ENCODE data around the gene CXCL14. TPM values are rescaled to one million over a fixed set of nuclear protein-coding genes. Genes with fewer than 3 reads are reported as not detected.

The CXCL14 gene
- total RNA-seq, 2 experiments from 2014 or later, result not detected

DNA sequence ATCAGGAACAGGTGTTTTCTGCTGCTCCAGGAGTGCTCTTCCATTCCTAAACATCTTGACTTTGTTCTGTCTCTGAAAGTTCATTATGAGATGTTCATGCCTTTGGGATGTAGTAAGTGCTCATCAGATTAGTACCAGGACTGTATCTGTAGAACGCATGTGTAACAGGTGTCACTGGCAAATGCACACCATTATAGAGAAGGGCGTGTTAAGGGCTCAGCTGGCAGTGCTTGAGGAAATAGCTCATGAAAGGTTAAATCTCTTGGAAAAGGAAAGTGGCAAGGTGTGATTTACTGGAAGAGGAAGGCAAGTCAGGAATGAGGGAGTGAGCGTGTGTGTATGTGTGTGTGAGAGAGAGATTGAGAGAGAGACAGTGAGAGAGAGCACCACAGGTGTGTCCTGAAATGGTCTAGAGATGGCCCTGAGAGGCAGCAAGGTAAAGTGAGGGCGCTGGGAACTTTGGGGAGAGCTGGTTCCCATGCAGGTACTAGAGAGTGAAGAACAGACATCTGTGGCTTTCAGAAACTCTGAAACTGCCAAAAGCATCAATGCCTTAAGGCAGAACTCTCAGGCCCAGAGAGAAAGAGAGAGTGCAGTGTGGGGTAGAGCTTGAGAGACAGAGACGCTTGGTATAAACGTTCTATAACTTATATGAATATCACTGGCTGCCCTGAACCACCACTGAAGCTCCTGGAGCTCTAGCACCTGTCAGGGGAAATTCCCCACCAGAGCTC, 13.7 kb upstream of the CXCL14 start:
- POLR2A ChIA-PET, result no interaction called here
- Mint-ChIP-seq H3K27ac (no peak overlapping the region), H3K4me1 (no peaks in the 10 kb centered on the region), H3K9me3 (no peaks in the 10 kb centered on the region), H3K36me3 (ENCODE audit: low read depth) (no peaks in the 10 kb centered on the region), H3K4me3 (no peak overlapping the region), H3K27me3 (peaks cover 3% of the 10 kb centered on the region)
- no peak for DNase-seq
- CTCF ChIA-PET, result no interaction called here

DNA sequence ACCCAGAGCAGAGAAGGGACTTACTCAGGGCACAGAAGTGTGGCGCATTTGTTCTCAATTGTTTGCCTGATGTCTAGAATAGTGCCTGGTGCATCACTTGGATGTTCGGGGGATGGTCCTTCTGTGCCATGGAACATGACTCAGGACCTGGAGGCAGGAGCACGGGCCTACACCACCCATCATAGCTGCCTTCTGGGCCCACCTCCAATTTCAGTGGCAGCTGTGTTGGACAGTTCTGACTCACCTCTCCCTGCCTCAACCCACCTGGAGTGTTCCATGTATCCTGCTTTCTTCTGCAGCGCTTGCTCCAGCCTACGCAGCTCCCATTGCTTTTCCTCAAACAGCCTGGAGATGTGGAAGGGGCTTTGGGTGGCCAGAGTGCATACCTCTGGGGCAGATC, 12.5 kb upstream of the CXCL14 start:
- no peak for DNase-seq
- H3K36me3 Mint-ChIP-seq (ENCODE audit: low read depth), result no peaks in the 10 kb centered on the region
- ChIA-PET CTCF (no interaction called here), POLR2A (no interaction called here)
- H3K4me1 Mint-ChIP-seq, result no peaks in the 10 kb centered on the region
- H3K27ac Mint-ChIP-seq, result no peak overlapping the region
- H3K27me3 Mint-ChIP-seq, result peaks cover 3% of the 10 kb centered on the region
- H3K4me3 Mint-ChIP-seq, result no peak overlapping the region
- no peaks in the 10 kb centered on the region for H3K9me3 Mint-ChIP-seq

DNA sequence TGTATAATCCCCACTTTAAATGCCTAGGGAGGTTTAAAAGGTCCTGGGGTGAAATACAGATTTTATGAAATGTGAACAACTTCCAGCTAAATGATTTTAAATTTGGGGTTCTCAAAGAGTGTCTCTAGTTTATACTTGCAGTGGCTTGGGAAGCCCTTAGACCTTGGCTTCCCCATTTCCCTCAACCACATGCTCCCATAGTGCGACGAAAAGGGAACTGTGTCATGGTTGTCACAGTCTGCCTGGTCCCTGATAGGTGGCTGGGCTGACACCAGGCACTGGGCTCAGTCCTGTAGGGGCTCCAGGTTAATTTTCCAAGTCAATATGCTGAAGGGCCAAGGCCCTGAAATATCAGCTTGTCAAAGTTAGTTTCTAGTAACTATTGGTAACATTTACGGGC, 10.4 kb upstream of the CXCL14 start:
- H3K27ac Mint-ChIP-seq, result no peak overlapping the region
- peaks cover 5% of the 10 kb centered on the region for H3K27me3 Mint-ChIP-seq
- no peak for DNase-seq
- no peaks in the 10 kb centered on the region for H3K9me3 Mint-ChIP-seq
- no peaks in the 10 kb centered on the region for H3K4me1 Mint-ChIP-seq
- ChIA-PET CTCF (no interaction called here), POLR2A (no interaction called here)
- H3K4me3 Mint-ChIP-seq, result no peak overlapping the region
- H3K36me3 Mint-ChIP-seq (ENCODE audit: low read depth), result no peaks in the 10 kb centered on the region

DNA sequence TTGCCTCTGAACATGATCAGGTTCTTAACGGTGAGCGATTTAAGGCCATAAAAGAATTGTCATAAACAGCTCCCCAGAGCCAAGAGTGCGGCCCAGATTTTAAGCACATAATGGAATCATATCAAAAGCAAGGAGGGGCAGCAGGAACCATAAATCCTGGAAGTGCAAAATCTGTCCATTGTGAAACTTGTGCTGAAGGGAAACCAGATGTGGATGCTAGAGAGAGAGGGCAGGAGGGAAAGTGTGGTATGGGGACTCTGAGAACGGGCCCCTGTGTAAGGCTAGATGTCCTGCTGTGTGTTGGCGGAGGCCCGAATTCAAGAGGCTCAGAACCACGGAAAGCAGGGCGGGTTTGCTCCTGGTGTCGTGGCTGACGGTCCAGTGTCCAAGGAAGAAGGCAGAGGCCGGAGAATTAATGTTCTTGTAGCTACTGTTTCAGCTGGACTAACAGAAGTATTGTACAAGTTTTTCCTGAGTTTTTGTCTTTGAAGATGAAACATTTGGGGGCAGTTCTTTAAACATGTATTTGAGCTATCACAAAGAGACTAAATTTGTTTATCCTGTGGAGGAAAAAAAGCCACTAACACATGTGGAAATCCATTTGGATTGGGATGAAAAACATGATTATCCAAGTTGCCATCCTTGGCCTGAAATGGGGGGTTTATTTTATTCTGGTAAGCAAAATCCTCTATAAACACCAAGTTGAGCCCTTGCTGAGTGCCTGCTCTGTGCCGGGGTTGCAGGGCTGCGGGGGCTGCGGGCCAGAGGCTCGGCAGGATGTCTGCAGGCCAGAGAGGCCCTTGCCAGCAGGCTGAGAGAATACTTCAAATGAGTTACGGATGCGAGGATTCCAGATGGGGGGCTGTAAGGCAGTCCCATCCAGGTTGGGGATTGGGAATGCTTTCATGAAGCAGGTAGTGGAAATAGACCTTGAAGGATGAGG, 9.2 kb upstream of the CXCL14 start:
- Mint-ChIP-seq H3K27me3 (peaks cover 4% of the 10 kb centered on the region), H3K9me3 (no peaks in the 10 kb centered on the region), H3K27ac (no peak overlapping the region), H3K36me3 (ENCODE audit: low read depth) (no peaks in the 10 kb centered on the region), H3K4me1 (no peaks in the 10 kb centered on the region), H3K4me3 (no peak overlapping the region)
- ChIA-PET CTCF (interaction anchor here (1.0 kb wide), 1 partner anchor 22 kb away, joined by 4 read pairs; no protein-coding TSS in a partner anchor), POLR2A (no interaction called here)
- DNase-seq, result no peak

DNA sequence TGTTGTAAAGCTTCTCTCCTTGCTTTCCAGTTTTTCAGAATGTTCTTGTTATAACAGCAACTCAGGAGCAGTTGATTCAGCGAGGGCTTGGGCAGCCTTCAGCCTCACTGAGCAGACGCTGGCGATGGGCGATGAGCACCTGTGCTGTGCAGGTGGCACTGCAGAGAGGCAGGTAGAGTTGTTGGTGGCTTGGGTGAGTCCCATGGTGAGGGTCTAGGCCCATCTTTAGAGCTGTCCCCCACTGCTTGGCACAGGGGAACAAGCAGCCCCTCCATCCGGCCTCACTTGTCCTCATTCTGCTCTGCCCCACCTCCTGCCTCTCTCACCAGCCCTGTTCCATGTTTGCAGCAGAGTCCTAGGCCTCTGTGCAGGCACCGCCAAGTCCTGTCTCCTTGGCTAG, 6.1 kb upstream of the CXCL14 start:
- Mint-ChIP-seq H3K9me3 (no peaks in the 10 kb centered on the region), H3K27me3 (peaks cover 12% of the 10 kb centered on the region), H3K4me1 (no peaks in the 10 kb centered on the region), H3K27ac (no peak overlapping the region), H3K36me3 (ENCODE audit: low read depth) (no peaks in the 10 kb centered on the region), H3K4me3 (no peak overlapping the region)
- DNase-seq, result no peak
- CTCF ChIA-PET, result no interaction called here
- POLR2A ChIA-PET, result no interaction called here

DNA sequence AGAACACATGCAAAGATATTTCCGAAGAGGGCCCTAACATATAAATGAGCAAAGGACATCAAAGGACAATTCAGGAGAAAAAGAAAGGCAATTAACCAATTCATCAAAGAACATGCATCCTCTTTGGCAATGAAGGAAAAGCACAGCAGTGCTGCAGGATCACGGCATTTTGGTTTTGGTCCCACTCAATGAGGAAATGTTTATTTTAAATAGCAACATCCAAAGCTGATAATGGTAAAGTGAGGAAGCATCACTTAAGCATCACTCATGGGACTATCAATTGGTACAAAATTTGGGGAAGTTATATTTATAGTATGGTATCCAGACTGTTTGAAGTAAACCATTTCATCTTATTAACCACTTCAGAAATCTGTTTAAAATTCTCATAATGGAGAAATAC, 5.5 kb upstream of the CXCL14 start:
- POLR2A ChIA-PET, result no interaction called here
- CTCF ChIA-PET, result interaction anchor here (1.2 kb wide), 1 partner anchor 23 kb away, joined by 3 read pairs; no protein-coding TSS in a partner anchor
- H3K27me3 Mint-ChIP-seq, result peaks cover 18% of the 10 kb centered on the region
- DNase-seq, result no peak
- H3K9me3 Mint-ChIP-seq, result no peaks in the 10 kb centered on the region
- H3K4me1 Mint-ChIP-seq, result no peaks in the 10 kb centered on the region
- no peak overlapping the region for H3K4me3 Mint-ChIP-seq
- H3K27ac Mint-ChIP-seq, result no peak overlapping the region
- H3K36me3 Mint-ChIP-seq (ENCODE audit: low read depth), result no peaks in the 10 kb centered on the region

DNA sequence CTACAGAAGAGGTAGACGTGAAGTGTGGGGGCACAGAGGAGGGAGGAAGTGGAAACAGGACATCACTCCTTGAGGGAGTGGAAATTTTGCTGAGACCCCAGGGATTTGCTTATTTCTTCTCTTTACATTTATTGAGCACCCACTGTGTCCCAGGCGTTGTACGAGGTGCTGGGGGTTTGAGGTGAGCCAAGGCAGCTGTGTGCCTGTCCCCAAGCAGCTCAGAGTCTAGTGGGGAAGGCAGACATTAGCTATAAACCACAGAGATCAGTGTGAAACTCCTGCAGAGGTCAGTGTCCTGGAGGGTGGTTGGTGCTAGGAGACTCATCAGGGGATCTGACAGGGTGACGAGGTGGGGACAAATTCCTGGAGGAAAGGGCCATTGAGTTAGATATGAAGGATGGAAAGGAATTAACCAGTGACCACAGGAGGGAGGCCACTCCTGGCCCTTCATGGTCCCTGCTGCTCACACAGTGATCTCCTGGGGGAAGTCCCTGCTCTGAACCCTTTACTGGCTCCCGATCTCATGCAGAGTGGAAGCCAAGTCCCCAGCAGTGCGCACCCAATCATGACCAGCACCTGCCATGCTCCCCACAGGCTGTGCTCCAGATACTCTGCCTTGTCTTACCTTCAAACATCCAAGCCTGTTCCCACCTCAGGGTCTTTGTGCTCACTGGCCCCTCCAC, 3.4 kb upstream of the CXCL14 start:
- no peaks in the 10 kb centered on the region for H3K36me3 Mint-ChIP-seq (ENCODE audit: low read depth)
- no peak overlapping the region for H3K27ac Mint-ChIP-seq
- peaks cover 2% of the 10 kb centered on the region for H3K4me1 Mint-ChIP-seq
- no peak overlapping the region for H3K4me3 Mint-ChIP-seq
- ChIA-PET CTCF (interaction anchor here (5.8 kb wide), 1 partner anchor 16 kb away, joined by 28 read pairs; no protein-coding TSS in a partner anchor), POLR2A (no interaction called here)
- DNase-seq, result no peak
- no peaks in the 10 kb centered on the region for H3K9me3 Mint-ChIP-seq
- peaks cover 36% of the 10 kb centered on the region for H3K27me3 Mint-ChIP-seq

DNA sequence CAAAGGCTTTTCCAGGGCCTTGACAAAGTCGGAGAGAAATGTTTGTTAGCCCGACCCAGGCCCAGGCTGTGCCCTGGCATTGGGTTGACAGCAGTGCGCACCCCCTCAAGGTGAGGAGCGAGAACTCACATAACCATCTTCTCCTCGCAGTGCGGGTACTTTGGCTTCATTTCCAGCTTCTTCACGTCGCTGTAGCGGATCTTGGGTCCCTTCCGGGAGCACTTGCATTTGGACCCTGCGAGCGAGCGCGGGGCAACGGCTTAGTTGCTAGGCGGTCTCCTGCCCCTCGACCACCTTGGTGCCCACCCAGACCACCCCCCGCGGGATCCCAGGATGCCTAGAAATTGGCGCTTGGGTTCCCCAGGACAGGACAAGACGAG, 496 bp downstream of the CXCL14 start:
- Mint-ChIP-seq H3K27ac (no peak overlapping the region), H3K27me3 (peaks cover 42% of the 10 kb centered on the region), H3K4me1 (peaks cover 2% of the 10 kb centered on the region), H3K9me3 (no peaks in the 10 kb centered on the region), H3K36me3 (ENCODE audit: low read depth) (no peaks in the 10 kb centered on the region), H3K4me3 (no peak overlapping the region)
- ChIA-PET POLR2A (no interaction called here), CTCF (interaction anchor here (5.8 kb wide), 1 partner anchor 12 kb away, joined by 28 read pairs; no protein-coding TSS in a partner anchor)
- no peak for DNase-seq

DNA sequence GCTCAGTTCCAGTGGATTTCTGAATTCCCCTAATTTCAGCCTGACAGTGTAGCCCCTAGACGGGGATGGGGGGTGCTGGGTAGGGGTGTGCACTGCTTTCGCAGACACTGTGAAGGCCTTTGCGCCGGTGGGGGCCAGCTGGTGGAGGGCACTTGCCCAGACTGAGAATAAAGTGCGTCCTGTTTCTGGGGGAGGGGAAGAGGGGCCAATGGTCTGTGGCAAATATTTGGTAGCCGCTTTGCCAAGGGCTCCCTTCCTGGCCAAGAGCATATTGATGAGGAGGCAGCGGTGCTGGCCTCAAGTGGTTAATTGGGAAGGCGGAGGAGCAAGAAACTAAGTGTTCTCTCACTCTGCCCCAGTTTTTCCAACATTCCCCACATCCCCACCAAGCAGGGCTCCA, 1.4 kb downstream of the CXCL14 start:
- Mint-ChIP-seq H3K9me3 (no peaks in the 10 kb centered on the region), H3K36me3 (ENCODE audit: low read depth) (no peaks in the 10 kb centered on the region), H3K4me1 (peaks cover 2% of the 10 kb centered on the region), H3K27me3 (peaks cover 37% of the 10 kb centered on the region), H3K4me3 (no peak overlapping the region), H3K27ac (no peak overlapping the region)
- ChIA-PET POLR2A (no interaction called here), CTCF (interaction anchor here (0.6 to 5.8 kb wide), 2 partner anchors 11 to 72 kb away, joined by 5 to 28 read pairs; no protein-coding TSS in a partner anchor)
- DNase-seq, result no peak

DNA sequence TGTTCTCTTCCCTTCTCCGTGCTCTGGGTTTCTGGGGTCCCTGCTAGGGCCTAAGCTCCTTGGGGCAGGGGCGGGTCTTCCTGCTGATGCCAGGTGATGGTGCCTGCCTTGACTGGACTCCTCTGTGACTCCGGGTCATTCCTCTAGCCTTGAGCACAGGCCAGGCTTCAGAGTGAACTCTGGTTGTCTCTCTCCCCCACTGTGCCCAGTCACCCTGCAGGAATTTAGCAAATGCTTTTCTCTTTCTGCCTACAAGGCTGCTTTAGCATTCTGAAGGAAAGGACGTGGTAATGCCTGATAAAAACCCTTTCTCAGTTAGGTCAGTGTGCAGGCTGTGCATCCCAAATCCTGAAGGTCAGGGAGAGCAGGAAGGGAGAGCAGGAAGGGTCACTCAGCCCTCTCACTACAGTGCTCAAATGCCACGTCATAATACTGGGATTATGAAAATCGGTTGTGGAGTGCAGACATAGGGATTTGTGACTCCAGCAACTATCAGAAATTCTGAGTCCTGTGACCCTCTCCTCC, 2.7 kb downstream of the CXCL14 start:
- Mint-ChIP-seq H3K27me3 (peaks cover 37% of the 10 kb centered on the region), H3K4me1 (peaks cover 2% of the 10 kb centered on the region), H3K9me3 (no peaks in the 10 kb centered on the region), H3K4me3 (no peak overlapping the region), H3K36me3 (ENCODE audit: low read depth) (no peaks in the 10 kb centered on the region), H3K27ac (no peak overlapping the region)
- no peak for DNase-seq
- CTCF ChIA-PET, result interaction anchor here (5.8 kb wide), 1 partner anchor 10 kb away, joined by 28 read pairs; no protein-coding TSS in a partner anchor
- POLR2A ChIA-PET, result no interaction called here

DNA sequence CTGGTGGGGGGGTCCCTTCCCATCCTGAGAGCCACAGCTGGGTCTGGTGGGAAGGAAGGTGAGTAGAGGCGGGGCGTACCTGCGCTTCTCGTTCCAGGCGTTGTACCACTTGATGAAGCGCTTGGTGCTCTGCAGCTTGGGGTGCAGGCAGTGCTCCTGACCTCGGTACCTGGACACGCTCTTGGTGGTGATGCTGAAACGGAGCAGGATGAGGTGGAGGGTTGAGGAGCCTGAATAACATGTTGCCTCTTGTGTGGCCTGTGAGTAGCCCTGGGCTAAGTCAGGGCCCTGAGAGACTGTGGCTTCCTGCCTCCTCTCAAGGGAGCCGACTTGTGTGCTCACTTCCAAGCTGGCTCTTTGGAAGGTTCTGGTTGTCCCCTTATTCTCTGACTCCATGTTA, 4.3 kb downstream of the CXCL14 start:
- ChIA-PET CTCF (no interaction called here), POLR2A (no interaction called here)
- Mint-ChIP-seq H3K9me3 (no peaks in the 10 kb centered on the region), H3K4me3 (no peak overlapping the region), H3K27ac (no peak overlapping the region), H3K4me1 (peaks cover 2% of the 10 kb centered on the region), H3K36me3 (ENCODE audit: low read depth) (no peaks in the 10 kb centered on the region), H3K27me3 (peaks cover 30% of the 10 kb centered on the region)
- no peak for DNase-seq

DNA sequence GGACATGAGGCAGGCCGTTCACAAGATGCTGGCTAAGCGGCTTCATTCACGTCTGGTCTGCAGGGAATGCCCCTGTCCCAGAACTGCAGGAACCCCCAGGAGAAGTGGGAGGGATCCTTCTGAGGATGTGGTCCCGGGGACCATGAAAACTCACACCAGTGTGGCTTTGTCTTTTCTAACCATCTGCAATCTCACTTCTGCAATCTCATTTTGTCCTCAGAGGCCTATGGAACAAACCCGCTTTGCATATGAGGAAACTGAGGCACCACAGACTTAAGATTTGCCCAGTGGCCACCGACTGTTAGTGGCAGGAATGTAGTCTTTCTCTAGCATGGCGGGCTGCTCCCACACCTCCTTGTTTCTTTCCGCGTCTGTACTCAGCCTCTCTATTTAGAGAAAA, 6.9 kb downstream of the CXCL14 start:
- Mint-ChIP-seq H3K27ac (no peak overlapping the region), H3K9me3 (no peaks in the 10 kb centered on the region), H3K27me3 (peaks cover 7% of the 10 kb centered on the region), H3K4me3 (no peak overlapping the region), H3K4me1 (no peaks in the 10 kb centered on the region), H3K36me3 (ENCODE audit: low read depth) (no peaks in the 10 kb centered on the region)
- CTCF ChIA-PET, result interaction anchor here (0.8 to 1.6 kb wide), 3 partner anchors 9 to 20 kb away, joined by 3 to 6 read pairs (median 3); no protein-coding TSS in a partner anchor
- POLR2A ChIA-PET, result no interaction called here
- DNase-seq, result no peak
